Mesendoderm (in vitro differentiated cells): ENCODE data around the gene POLR2L.

Experiments
- DNase-seq: peaks from one replicate; pipeline ENCODE4 v3.0.0; 2013
- H2AK5ac ChIP-seq: 2 replicates; pipeline ENCODE4 v1.6.1; 2013; ENCODE audit warnings: low read length, inconsistent platforms
- H2BK120ac ChIP-seq: 2 replicates; pipeline ENCODE4 v1.6.1; 2013; ENCODE audit warnings: low read depth, mild to moderate bottlenecking, low read length, moderate library complexity, mixed read lengths
- H2BK15ac ChIP-seq: replicated peaks from 2 replicates; pipeline ENCODE4 v1.6.1; 2013; ENCODE audit warnings: low read depth, mild to moderate bottlenecking, moderate library complexity
- H2BK5ac ChIP-seq: 2 replicates; pipeline ENCODE4 v1.6.1; 2013; ENCODE audit warnings: low read length, inconsistent platforms
- H3K18ac ChIP-seq: 2 replicates; pipeline ENCODE4 v1.6.1; 2013; ENCODE audit warnings: mild to moderate bottlenecking, low read length, mixed read lengths
- H3K23ac ChIP-seq: one replicate; pipeline ENCODE4 v1.6.1; 2013; ENCODE audit warnings: low read length
- H3K27ac ChIP-seq: 2 replicates; pipeline ENCODE4 v1.5.1; 2013; ENCODE audit warnings: low read depth, mild to moderate bottlenecking, inconsistent platforms, low read length, moderate library complexity
- H3K27me3 ChIP-seq: 2 replicates; pipeline ENCODE4 v1.6.1; 2013; ENCODE audit warnings: low read length, control low read depth, mild to moderate bottlenecking, inconsistent platforms; ENCODE audit not compliant: insufficient read depth, poor library complexity
- H3K36me3 ChIP-seq: 2 replicates; pipeline ENCODE4 v1.6.1; 2013; ENCODE audit warnings: low read length, inconsistent platforms; ENCODE audit not compliant: control insufficient read depth, insufficient read depth
- H3K4ac ChIP-seq: one replicate; pipeline ENCODE4 v1.6.1; 2013; ENCODE audit warnings: low read depth, mild to moderate bottlenecking, low read length, moderate library complexity
- H3K4me1 ChIP-seq: 2 replicates; pipeline ENCODE4 v1.6.1; 2013; ENCODE audit warnings: low read depth, low read length, inconsistent platforms; ENCODE audit not compliant: control insufficient read depth
- H3K4me2 ChIP-seq: 2 replicates; pipeline ENCODE4 v1.6.1; 2013; ENCODE audit warnings: low read length
- H3K4me3 ChIP-seq: 2 replicates; pipeline ENCODE4 v1.5.1; 2013; ENCODE audit warnings: mild to moderate bottlenecking, low read length
- H3K56ac ChIP-seq: one replicate; pipeline ENCODE4 v1.6.1; 2013; ENCODE audit warnings: low read length
- H3K79me1 ChIP-seq: 2 replicates; pipeline ENCODE4 v1.6.1; 2013; ENCODE audit warnings: low read length, inconsistent platforms
- H3K79me2 ChIP-seq: 2 replicates; pipeline ENCODE4 v1.6.1; 2013; ENCODE audit warnings: mild to moderate bottlenecking, low read length; ENCODE audit not compliant: control insufficient read depth, insufficient read depth
- H3K9ac ChIP-seq: 2 replicates; pipeline ENCODE4 v1.6.1; 2013; ENCODE audit warnings: low read length, inconsistent platforms
- H4K5ac ChIP-seq: one replicate; pipeline ENCODE4 v1.6.1; 2013; ENCODE audit warnings: low read length
- H4K8ac ChIP-seq: one replicate; pipeline ENCODE4 v1.6.1; 2013; ENCODE audit warnings: low read depth, mild to moderate bottlenecking, control low read depth, low read length, moderate library complexity
- WGBS: extraction: QIAGEN DNeasy Blood & Tissue Kit; methylation state at CpG from one replicate; pipeline ENCODE4 v1.1.7; 2013; ENCODE audit warnings: low lambda C conversion rate, missing lambda C conversion rate; ENCODE audit not compliant: insufficient coverage; ENCODE audit errors: extremely low coverage; 5-methylcytosine and 5-hydroxymethylcytosine counted together

The POLR2L gene

DNA sequence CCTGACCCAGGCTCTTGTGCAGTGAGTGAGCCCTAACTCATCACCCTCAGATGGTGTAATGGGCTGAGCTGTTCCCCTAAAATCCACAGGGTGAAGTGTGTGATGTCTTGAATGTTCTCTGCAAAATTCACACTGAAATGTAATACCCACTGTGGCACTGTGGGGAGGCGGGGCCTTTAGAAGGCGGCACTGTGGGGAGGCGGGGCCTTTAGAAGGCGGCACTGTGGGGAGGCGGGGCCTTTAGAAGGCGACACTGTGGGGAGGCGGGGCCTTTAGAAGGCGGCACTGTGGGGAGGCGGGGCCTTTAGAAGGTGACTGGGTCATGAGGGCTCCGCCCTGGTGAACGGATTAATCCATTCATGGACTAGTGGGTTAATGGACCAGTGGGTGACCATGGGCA, 35.2 kb upstream of the POLR2L start:
- Histone ChIP-seq H3K27me3 (no peaks in the 10 kb centered on the region), H3K4ac (no peak overlapping the region), H3K56ac (no peak overlapping the region), H3K4me1 (no peaks in the 10 kb centered on the region), H3K4me3 (no peak overlapping the region), H2BK15ac (no peak overlapping the region), H2BK5ac (no peak overlapping the region), H3K23ac (no peak overlapping the region), H2AK5ac (no peak overlapping the region), H3K79me1 (no peaks in the 10 kb centered on the region), H2BK120ac (no peak overlapping the region), H3K9ac (no peak overlapping the region), H3K18ac (no peak overlapping the region), H3K27ac (no peak overlapping the region), H4K8ac (no peak overlapping the region), H3K4me2 (no peak overlapping the region), H3K79me2 (no peaks in the 10 kb centered on the region), H3K36me3 (peaks cover 6% of the 10 kb centered on the region), H4K5ac (no peak overlapping the region)
- peak; percentile 75 for DNase-seq
- no CpG with 5 or more reads among the region's 11 CpGs for WGBS

DNA sequence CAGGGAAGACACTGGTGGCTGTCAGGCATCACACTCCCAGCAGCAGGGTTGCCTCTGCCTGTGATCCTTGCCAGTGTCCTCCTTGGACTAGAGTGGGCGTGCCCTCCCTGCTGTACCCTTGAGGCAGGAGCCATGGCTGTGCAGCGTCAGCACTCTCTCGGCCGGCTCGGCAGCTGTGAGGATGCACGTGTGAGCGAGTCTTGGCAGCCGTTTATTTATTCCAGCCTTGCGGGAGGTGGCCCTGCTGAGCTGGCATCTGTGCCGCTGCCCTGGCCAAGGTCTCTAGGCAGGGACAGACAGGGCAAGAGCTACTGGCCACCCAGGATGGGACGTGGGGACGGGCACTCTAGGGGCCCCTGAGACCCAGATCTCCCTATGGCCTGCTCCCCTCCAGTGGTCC, 34.2 kb upstream of the POLR2L start:
- DNase-seq = no peak
- no peak overlapping the region for H3K56ac ChIP-seq
- H3K4me3 ChIP-seq = no peak overlapping the region
- H3K18ac ChIP-seq = no peak overlapping the region
- peaks cover 6% of the 10 kb centered on the region for H3K36me3 ChIP-seq
- WGBS = no CpG with 5 or more reads among the region's 12 CpGs
- H3K79me1 ChIP-seq = no peaks in the 10 kb centered on the region
- no peaks in the 10 kb centered on the region for H3K79me2 ChIP-seq
- no peak overlapping the region for H2AK5ac ChIP-seq
- H4K8ac ChIP-seq = no peak overlapping the region
- H3K4ac ChIP-seq = no peak overlapping the region
- H3K23ac ChIP-seq = no peak overlapping the region
- H2BK5ac ChIP-seq = no peak overlapping the region
- H2BK120ac ChIP-seq = no peak overlapping the region
- no peak overlapping the region for H3K4me2 ChIP-seq
- H4K5ac ChIP-seq = no peak overlapping the region
- no peak overlapping the region for H2BK15ac ChIP-seq
- H3K27ac ChIP-seq = no peak overlapping the region
- H3K4me1 ChIP-seq = no peaks in the 10 kb centered on the region
- no peaks in the 10 kb centered on the region for H3K27me3 ChIP-seq
- no peak overlapping the region for H3K9ac ChIP-seq

DNA sequence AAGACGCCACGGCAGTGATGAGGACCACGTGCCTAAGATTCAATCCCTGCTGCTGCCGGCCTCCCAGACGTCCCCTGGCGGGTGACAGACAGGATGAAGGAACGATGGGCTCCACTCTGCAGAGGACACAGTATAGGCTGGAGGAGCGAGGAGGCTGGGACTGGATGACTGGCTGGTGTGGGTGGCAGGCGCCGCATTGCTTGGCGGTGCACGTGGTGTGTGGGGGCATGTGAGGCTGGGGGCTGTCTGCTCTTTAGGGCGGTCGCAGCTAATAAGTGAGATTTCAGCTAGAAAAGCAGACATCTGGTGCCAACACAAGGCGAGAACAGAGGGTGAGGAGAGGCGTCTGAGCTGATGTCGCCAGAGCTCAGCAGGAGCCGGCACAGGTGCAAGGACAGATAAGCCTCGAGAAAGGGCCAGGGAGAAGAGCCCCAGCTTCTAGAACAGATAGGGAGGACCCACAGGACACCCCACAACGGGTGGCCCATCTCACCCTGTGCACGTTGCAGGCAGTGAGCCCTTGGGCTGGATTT, 33.5 kb upstream of the POLR2L start:
- no peak for DNase-seq
- Histone ChIP-seq H3K79me1 (no peaks in the 10 kb centered on the region), H4K8ac (no peak overlapping the region), H3K4me1 (no peaks in the 10 kb centered on the region), H3K9ac (no peak overlapping the region), H2BK5ac (no peak overlapping the region), H3K56ac (no peak overlapping the region), H4K5ac (no peak overlapping the region), H3K4me2 (no peak overlapping the region), H3K27me3 (no peaks in the 10 kb centered on the region), H3K27ac (no peak overlapping the region), H2BK120ac (no peak overlapping the region), H3K36me3 (peaks cover 6% of the 10 kb centered on the region), H3K4ac (no peak overlapping the region), H2AK5ac (no peak overlapping the region), H3K23ac (no peak overlapping the region), H2BK15ac (no peak overlapping the region), H3K4me3 (no peak overlapping the region), H3K79me2 (no peaks in the 10 kb centered on the region), H3K18ac (no peak overlapping the region)
- WGBS = no CpG with 5 or more reads among the region's 21 CpGs

DNA sequence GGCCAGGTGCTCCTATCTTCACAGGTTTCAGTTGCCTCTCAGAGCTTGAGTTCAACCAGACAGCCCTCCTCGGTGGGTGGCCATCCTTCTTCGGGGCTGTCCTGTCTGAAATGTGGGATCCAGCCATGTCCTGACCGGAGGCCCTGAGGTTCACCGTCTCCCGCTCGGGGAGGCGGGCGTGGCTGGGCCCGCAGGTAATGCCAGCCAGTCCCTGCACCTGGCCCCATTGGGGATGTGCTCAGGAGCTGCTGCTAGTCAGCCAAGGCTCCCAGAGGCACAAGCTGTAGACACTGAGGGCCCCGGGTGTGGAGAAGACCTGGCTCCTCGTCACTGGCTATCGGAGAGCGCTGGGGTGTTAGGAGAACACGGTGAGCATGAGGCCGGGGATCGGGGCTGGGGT, 32.9 kb upstream of the POLR2L start:
- H2BK15ac ChIP-seq = no peak overlapping the region
- H3K18ac ChIP-seq = no peak overlapping the region
- H3K4me3 ChIP-seq = no peak overlapping the region
- H2AK5ac ChIP-seq = no peak overlapping the region
- no peak overlapping the region for H2BK120ac ChIP-seq
- no peak overlapping the region for H3K4ac ChIP-seq
- no CpG with 5 or more reads among the region's 16 CpGs for WGBS
- peaks cover 6% of the 10 kb centered on the region for H3K36me3 ChIP-seq
- no peaks in the 10 kb centered on the region for H3K79me2 ChIP-seq
- H3K23ac ChIP-seq = no peak overlapping the region
- H3K79me1 ChIP-seq = no peaks in the 10 kb centered on the region
- H3K27ac ChIP-seq = no peak overlapping the region
- no peak overlapping the region for H3K9ac ChIP-seq
- no peak overlapping the region for H3K56ac ChIP-seq
- H3K4me1 ChIP-seq = no peaks in the 10 kb centered on the region
- no peak overlapping the region for H3K4me2 ChIP-seq
- no peaks in the 10 kb centered on the region for H3K27me3 ChIP-seq
- H4K8ac ChIP-seq = no peak overlapping the region
- no peak for DNase-seq
- no peak overlapping the region for H4K5ac ChIP-seq
- H2BK5ac ChIP-seq = no peak overlapping the region

DNA sequence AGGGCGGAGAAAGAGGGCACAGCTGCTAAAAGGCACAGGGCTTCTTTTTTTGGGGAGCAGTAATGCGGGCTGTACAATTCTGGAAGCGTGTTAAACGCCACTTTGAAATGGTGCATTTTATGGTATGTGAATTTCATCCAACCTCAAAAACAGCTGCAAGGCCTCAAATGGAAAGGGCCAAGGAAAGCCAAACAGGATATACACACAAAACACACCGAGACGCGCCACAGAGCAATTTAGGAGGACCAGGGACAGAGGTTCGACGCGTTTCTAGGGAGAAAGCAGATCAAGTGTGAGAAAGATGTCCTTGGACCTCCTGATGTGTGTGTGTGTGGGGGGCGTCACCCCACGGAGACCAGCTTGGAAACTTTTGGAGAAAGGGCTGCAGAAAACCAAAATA, 31.4 kb upstream of the POLR2L start:
- Histone ChIP-seq H3K79me1 (no peaks in the 10 kb centered on the region), H3K27ac (no peak overlapping the region), H2BK5ac (no peak overlapping the region), H3K18ac (no peak overlapping the region), H3K4ac (no peak overlapping the region), H2BK120ac (no peak overlapping the region), H3K23ac (no peak overlapping the region), H3K4me1 (no peaks in the 10 kb centered on the region), H4K5ac (no peak overlapping the region), H3K56ac (no peak overlapping the region), H3K79me2 (no peaks in the 10 kb centered on the region), H3K4me2 (no peak overlapping the region), H3K36me3 (no peaks in the 10 kb centered on the region), H2BK15ac (no peak overlapping the region), H4K8ac (no peak overlapping the region), H3K27me3 (no peaks in the 10 kb centered on the region), H3K9ac (no peak overlapping the region), H3K4me3 (no peak overlapping the region), H2AK5ac (no peak overlapping the region)
- DNase-seq = no peak
- no CpG with 5 or more reads among the region's 12 CpGs for WGBS

DNA sequence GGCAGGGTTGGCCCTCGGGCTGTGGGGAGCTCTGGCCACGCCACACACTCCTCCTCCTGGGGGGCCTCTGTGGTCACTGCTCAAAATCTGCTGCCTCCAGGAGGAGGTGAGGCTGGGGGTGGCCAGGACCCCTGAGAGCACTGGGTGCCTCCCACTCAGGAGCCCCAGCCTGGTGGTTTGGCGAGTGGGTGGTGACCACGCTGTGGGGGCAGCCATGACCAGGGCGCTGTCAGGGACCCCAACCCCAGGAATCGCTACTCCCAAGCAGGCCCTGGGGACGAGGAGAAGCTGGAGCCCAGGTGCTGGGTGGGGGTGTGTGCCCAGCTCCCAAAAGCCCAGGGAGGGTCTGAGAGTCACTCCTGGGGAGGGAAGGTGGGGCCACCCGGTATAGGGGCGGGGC, 30.5 kb upstream of the POLR2L start:
- no CpG with 5 or more reads among the region's 9 CpGs for WGBS
- H3K4ac ChIP-seq = no peak overlapping the region
- no peak overlapping the region for H3K56ac ChIP-seq
- H2BK15ac ChIP-seq = no peak overlapping the region
- no peak overlapping the region for H3K4me2 ChIP-seq
- H3K23ac ChIP-seq = no peak overlapping the region
- no peak overlapping the region for H2AK5ac ChIP-seq
- no peaks in the 10 kb centered on the region for H3K79me1 ChIP-seq
- no peaks in the 10 kb centered on the region for H3K36me3 ChIP-seq
- H3K79me2 ChIP-seq = no peaks in the 10 kb centered on the region
- no peak overlapping the region for H4K8ac ChIP-seq
- H3K4me3 ChIP-seq = no peak overlapping the region
- no peak overlapping the region for H2BK5ac ChIP-seq
- H3K27me3 ChIP-seq = no peaks in the 10 kb centered on the region
- H3K18ac ChIP-seq = no peak overlapping the region
- H2BK120ac ChIP-seq = no peak overlapping the region
- H3K9ac ChIP-seq = no peak overlapping the region
- H3K27ac ChIP-seq = no peak overlapping the region
- DNase-seq = no peak
- H3K4me1 ChIP-seq = no peaks in the 10 kb centered on the region
- H4K5ac ChIP-seq = no peak overlapping the region
